Right lobe of liver (tissue), 4 donors: ENCODE data around the gene GNAI3.

Source experiments
- CTCF ChIP-seq, 4 donors: fragments of 200-600 bp in 3 of 4; fragments of 450-650 bp in 1 of 4; IDR thresholded peaks; one replicate each; pipeline versions ENCODE4 v1.5.1 to v1.8.0; 2016 to 2022; ENCODE audit warnings: antibody characterized with exemption in 4 of 4, mild to moderate bottlenecking in 2 of 4
- POLR2A ChIP-seq: fragments of 450-650 bp; IDR thresholded peaks from one replicate; pipeline ENCODE4 v1.6.1; 2017; ENCODE audit warnings: antibody characterized with exemption, mild to moderate bottlenecking
- donor health status: DM: no; HTN: no; CAD: no.
- donor health status: DM: no; HTN: no; CAD: no.
- donor health status: DM: no; HTN: yes; CAD: no.

GRCh38 chr1:109659997-109660690, 111.7 kb downstream of the GNAI3 start:
- no peak for TF ChIP-seq POLR2A
- no peak for TF ChIP-seq CTCF (IDR thresholded peaks at IDR 0.05)
